ENCODE data around the gene HMGB4.

The HMGB4 gene

DNA sequence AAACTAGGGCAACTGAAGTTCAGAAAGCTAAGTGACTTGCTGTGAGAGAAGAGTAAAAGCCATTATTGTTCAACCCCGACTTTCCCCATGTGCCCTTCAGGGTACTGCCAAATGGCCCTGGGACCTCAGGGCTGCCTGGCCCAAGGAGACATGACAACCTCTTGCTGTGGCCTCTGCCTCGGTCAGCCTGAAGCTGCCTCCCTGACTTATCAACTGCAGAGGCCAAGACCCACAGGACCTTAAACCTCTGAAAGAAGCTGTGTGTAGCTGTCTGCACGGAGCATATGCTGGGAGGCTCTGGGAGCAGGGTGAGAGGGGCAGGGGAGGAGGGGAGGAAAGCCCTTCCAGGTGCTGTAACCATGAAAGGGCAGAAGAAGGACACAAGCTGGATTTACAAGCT, 35.9 kb downstream of the HMGB4 start:
- no peak for DNase-seq

DNA sequence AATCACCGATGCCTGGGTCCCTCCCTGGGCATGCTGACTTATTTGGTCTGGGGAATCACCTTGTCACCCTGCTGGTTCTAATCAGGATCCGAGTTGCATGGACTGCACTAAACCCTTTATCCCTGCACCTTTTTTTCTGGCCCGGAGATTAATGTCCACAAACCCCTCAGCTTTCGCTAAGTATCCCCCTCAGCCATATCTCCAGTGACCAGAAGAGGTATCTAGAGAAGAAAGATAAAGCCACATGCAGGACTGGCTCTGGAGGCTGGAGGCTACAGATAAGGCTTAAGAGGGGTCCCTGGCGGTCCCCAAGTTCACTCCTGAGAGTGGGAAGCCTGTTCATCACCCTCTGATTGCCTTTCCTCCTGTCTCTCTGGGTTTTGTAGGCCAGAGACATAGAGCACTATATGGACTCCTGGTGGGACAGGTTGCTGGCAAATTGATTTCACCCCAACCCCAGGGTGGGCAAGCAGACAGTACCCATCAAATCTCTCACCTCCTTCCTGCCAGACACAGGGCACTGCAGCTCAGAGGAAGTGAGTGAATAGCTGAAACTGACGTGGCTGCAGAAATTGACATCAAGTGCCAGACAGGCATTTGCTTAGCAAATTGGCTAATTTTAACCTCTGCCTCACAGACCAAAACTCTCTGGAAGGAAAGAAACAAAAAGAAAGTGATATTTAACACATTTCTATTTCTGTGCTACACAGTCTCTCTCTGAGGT, 38.8 kb downstream of the HMGB4 start:
- no peak for DNase-seq

GRCh38 chr1:33903210-33903589, 39.3 kb downstream of the HMGB4 start:
- no peak for DNase-seq

DNA sequence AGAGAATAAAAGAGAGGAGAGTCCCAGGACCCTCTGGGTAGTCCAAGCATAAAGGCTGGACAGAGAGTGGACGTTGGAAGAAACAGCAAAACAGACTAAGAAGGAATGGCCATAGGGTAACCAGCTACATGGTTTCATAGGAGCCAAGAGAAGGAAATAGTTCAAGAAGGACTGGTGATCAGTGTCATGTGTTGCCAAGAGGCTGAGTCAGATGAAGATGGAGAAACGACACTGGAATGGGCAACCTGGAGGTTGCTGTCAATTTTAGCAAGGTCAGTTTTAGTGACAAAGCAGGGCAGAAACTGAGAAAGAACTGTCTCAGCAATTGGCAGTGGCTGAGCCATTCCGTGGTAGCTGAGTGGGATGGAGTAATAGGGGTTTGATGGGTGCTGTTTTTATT, 41.4 kb downstream of the HMGB4 start:
- DNase-seq = no peak

DNA sequence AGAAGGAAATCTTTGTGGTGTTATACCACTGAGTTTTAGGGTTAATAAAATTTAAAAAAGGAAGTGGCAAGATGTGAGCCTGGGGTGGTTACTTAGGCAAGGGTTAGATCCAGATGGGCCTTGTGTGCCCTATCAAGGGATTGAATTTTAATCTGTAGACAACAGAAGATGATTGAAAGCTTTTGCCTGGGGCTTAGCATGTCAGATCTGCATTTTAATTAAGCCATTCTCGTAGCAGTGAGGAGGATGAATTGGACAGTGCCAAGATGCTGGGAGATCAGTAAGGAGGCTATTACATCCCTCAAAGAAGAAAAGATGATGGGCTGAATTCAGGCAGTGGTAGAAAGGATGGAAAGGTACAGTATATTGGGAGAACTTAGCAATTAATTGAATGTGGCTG, 42.3 kb downstream of the HMGB4 start:
- DNase-seq = no peak

DNA sequence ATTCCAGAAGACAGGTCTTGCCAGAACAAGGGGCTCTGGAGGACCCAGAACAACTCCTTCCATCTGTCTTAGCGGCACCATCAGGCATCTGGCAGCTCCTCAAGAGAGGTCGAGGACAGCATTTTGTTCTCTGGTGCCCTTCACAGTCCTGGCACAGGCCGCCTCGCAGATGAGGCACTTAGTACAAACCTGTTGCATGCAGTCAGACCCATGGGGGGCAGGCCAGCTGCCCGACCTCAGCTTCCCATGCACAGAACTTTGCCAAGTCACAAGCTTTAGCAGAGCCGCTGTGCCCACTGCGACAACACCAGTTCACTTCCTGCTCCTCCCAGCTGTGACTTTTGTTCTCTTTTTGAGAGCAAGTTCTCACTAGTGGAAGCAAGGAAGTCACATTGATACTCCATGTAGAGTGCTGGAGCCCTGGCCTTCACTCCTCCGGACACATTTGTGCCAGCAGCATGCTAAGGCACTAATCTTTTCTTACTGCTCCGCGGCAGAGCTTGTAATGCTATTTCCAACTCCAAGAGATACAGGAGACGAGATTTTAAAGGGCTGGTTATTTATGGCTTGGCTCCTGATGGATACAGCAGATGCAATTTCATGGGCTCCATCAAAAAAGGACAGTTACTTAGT, 44.6 kb downstream of the HMGB4 start:
- DNase-seq = no peak

Data from NCI-H1436 (cell line).